ENCODE results near the gene CHST9.
"Not testable (repeated sequence)": the region's sequence is repeated elsewhere in the genome, so short reads cannot be mapped to it uniquely, and the experiment has no call there.

The CHST9 gene, protein sequence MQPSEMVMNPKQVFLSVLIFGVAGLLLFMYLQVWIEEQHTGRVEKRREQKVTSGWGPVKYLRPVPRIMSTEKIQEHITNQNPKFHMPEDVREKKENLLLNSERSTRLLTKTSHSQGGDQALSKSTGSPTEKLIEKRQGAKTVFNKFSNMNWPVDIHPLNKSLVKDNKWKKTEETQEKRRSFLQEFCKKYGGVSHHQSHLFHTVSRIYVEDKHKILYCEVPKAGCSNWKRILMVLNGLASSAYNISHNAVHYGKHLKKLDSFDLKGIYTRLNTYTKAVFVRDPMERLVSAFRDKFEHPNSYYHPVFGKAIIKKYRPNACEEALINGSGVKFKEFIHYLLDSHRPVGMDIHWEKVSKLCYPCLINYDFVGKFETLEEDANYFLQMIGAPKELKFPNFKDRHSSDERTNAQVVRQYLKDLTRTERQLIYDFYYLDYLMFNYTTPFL

DNA sequence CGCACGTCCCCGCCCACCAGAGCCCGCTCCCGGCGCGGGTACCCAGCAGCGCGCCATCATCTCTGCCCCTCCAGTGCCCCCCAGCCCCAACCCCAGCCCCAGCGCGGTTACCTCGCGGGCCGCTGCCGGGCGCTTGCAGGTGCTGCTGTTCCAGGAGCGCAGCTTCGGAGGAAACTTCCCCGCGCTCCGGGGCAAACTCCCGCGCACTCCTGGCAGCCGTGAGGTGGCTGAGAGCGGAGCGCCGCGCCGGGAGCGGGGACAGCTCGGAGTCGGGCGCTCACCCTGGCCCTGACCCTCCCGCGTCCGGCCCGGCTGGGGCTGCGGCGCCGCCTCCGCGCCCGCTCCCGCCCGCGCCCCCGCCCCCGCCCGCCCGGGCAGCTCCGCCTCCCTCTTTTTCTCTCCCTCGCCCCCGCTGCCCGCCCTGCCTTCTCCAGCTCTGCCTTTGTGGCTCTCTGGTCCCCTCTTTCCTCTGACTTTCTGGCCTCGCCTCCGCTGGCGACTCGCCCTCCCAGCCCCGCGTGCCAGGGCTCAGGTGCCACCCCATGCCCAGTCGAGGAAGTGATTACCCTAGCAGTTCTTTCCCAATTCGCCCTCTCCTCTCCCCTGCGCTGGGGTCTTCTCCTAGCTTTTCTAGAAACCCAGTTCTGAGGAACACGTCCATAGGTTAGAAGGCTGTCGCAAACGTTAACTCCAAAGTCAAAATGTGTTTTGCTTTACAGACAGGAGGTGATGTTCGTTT is at the start of gene CHST9:
TSS of gene CHST9 (minus strand) at position 284 of the 739 bp plus-strand sequence. CDS start 42,499 bp downstream, outside the sequence.
- no peak for DNase-seq (ENCODE audit: low spot score)

DNA sequence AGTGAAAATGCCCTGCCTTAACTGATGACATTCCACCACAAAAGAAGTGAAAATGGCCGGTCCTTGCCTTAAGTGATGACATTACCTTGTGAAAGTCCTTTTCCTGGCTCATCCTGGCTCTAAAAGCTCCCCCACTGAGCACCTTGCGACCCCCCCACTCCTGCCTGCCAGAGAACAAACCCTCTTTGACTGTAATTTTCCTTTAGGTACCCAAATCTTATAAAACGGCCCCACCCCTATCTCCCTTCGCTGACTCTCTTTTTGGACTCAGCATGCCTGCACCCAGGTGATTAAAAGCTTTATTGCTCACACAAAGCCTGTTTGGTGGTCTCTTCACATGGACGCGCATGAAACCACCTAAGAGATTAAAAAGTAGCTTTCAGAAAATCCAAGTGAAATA is 47.2 kb upstream of the CHST9 start:
- DNase-seq (ENCODE audit: low spot score): not testable (repeated sequence)

DNA sequence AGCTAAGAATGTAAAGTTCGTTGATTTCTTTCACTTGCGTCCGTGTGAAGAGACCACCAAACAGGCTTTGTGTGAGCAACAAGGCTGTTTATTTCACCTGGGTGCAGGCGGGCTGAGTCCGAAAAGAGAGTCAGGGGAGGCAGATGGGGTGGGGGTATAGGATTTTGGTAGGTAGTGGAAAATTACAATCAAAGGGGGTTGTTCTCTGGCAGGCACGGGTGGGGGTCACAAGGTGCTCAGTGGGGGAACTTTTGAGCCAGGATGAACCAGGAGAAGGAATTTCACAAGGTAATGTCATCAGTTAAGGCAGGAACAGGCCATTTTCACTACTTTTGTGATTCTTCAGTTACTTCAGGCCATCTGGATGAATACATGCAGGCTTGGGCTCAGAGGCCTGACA is 46.6 kb upstream of the CHST9 start:
- DNase-seq (ENCODE audit: low spot score): not testable (repeated sequence)

DNA sequence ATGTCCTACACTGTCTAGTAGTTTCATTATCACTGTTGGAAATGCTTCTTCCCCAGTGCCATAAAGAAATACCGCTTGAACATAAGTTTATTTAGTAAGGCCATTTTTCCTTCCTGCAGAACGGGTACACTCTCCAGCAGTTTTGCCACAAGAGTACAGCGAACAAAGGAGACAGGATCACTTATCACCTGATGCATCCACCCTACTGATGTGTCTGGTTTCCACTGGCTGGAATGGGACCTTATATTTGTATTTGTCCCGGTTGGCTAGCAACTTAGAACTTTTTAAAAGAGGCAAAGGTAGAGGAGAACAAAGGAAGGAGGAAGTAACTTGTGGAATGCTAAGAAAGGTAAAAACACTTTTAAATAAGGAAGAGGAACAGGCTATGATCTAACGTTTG is 46.1 kb upstream of the CHST9 start:
- not testable (repeated sequence) for DNase-seq (ENCODE audit: low spot score)

DNA sequence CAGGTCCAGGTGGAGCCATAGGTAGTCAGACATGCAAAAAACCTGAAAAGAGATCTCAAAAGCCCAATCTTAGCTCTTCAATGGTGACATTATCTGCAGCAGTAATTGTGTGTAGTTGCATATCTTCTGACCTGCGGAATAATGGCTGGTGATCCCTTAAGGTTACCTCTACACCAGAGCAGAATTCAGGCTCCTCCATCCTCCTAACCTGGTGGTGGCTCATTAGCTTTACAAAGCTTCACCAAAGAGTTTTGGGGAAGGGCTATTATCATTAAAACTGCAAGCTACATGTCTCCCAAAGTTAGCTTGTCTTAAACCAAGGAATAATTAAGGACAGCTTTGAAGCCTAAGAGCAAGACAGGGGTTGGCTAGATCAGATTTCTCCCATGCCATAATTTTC is 42.6 kb upstream of the CHST9 start:
- no peak for DNase-seq (ENCODE audit: low spot score)

DNA sequence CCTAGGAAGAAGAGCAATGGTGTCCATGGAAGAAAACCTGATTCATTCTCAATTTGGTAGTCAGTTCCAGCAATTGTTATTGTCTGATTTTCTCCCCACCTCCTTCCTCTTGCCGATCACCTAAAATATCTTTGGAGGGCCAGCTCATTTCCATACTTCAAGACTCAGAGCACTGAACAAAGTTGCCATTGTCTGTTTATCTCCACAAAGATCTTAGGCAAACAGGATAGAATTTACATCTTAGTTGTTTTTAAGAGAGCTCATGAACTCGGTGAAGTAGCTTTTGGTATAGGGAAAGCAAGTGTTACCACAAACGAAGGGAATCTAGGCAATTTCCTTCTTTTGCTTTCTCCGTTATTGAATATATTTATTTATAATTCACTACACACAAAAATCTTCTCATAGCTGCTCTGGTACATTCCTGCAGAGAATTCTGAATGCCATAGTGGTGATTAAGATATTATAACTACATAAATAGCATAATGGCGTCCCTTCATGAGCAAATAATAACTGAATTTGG is 41.5 kb upstream of the CHST9 start:
- no peak for DNase-seq (ENCODE audit: low spot score)

DNA sequence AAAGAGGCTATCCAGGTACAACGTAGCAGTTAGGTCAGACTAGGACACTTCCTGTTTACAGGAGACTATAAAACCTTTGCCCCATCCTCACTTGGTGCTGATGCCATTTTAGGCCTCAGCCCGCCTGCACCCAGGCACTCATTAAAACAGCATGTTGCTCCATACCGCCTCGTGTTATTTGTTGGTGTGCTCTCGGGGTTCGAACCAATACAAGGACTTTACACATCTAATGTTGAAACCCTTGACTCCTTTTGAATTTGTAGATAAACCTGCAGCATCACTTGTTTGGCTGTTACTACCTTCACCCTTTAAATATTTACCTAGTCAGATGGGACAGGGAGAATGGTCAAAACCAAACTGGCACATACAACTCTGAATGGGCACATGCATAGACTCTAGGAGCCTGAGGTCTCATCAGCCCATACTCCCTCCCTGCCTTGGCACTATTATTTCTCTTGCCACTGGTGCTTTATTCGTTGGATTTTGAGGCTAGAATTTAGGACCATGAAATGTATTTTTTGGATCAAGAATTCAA is 40.9 kb upstream of the CHST9 start:
- no peak for DNase-seq (ENCODE audit: low spot score)

DNA sequence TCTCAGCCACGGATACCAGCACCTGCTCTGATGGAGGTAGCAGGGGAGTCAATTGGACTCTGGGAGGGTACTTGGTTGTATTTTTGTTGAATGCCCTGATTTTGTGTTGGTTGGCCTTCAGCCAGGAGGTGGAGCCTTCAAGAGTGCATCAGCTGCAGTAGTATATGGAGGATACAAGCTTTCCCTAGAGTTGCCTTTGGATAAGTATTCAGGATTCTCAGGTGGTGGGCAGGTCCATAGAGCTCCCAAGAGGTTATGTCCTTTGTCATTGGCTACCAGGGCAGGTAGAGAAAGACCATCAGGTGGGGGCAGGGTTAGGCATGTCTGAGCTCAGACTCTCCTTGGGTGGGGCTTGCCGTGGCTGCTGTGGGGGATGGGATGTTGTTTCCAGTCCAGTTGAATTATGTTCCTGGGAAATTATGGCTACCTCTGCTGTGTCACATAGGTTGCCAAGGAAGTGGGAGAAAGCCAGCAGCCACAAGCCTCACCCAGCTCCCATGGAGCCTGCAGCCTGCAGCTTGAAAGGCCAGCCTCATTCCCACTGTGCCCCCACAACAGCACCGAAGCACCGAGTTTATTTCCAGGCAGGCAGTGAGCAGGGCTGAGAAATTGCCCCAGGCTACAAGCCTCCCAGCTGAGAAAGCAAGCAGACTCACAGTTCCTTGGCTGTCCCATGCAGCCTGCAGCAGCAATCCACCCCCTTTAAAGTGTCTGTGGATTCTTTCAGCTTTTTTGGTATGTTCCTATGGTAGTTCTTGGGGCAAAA is 38.6 kb upstream of the CHST9 start:
- no peak for DNase-seq (ENCODE audit: low spot score)

DNA sequence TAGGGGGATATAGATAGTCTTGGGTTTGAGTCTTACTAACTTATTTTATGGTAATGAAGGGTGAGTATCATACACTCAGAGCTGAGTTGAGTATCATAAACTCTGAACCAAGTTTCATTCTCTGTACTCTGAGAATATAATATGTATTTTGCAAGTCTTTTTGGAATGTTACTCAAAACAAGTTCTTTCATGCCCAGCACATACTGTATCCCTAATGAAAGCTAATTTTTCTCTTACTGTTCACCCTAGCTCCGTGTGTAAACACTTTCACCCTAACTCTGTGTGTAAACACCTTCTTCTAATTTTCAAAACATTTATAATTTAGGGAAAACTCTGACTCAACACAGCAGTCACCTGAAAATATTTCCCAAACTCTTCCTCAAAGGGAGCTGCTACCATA is 29.7 kb upstream of the CHST9 start:
- no peak for DNase-seq (ENCODE audit: low spot score)

DNA sequence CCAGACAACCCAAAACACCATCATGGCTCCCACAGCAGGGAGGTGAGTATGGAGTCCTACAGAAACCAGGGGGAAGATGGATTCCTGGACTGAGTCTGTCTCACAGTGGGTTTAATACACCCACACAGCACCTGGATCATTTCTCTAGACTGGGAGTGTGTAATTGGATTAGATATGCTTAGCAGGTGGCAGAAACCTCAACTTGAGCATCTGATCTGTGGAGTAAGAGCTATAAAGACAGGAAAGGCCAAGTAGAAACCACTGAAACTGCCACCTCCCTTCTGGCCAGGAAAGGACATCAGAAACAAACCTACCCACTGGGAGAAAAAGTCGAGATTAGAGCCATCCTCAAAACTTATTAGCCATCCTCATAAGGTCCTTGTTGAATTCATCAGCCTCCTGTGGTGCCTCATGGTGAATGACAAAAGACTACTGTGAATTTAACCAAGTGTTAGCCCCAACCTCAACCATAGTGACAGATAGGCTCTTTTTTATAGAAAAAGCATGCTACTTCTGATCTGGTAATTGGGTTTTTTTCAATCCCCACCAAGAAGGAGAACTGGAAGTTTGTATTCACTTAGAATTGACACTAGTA is 28.1 kb upstream of the CHST9 start:
- no peak for DNase-seq (ENCODE audit: low spot score)

DNA sequence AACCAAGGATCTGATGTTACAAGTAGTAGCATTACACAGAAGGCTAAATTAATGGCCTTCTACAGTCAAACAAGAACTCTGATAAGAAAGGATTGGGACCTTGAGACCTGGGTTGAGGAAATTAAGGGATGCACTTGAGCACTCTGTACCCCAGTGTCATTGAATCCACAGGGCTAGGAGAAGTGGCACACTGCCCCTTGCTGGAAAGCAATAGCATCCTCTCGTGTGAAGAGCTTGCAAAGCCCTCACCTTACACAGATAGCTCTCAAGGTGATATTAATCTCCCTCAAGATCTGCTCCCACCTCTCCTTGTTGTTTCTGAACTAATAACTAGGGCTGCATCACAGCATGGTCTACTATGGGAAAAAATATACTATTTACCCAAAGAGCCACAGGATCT is 26.5 kb upstream of the CHST9 start:
- DNase-seq (ENCODE audit: low spot score): no peak

DNA sequence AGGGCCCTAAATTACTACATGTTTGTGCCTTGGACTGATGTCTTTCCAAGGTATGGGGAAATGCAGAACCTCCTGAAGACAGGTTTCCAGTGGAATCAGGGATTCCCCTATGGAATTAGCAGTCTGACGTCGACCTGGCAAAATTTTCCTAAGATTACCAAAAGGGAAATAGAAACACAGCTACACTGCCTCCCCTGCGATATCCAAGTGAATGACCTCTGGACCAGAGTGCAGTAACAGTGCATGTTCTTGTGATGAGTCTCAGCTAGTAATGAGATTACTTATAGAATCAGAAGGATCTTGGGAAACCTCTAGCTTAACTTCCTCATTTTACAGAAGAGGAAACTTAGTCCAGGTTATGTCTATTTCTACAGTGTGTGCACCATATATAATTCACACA is 21.3 kb upstream of the CHST9 start:
- DNase-seq (ENCODE audit: low spot score): no peak

DNA sequence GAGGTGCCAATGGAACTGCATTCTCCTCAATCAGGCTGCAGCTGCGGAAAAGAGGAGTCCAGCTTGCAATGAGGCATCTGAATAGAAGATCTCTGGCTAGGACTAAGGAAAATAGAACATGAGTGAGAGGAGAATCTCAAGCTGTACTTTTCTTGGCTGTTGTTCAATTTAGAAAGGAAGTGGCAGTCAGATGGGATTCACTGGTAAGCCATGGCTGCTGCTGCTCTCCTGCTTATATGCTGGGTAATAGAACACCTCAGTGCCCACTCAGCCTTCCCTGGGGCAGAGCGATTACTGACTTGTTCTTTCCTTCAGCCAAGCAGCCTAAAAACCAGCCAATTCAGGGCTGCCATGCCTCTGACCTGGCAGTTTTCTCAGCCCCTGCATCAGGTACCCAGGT is 17.6 kb upstream of the CHST9 start:
- DNase-seq (ENCODE audit: low spot score): no peak

DNA sequence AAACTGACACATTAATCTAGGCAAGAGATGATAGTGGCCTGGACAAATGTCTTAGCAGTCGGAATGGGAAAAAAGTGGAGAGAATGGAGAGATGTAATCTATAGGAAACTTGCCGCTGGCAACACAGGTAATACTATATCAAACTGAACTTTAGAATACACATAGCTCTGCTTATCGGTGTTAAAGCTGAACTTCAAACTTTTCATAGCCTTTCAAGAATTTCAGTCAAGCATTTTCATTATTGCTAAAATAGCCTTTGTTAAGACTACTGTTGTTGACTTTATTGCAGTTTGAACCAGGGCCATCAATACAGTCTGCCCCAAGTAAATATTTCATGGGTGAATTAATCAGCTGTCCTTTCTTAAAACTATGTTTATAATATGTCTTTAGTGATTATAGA is 12.9 kb upstream of the CHST9 start:
- no peak for DNase-seq (ENCODE audit: low spot score)

DNA sequence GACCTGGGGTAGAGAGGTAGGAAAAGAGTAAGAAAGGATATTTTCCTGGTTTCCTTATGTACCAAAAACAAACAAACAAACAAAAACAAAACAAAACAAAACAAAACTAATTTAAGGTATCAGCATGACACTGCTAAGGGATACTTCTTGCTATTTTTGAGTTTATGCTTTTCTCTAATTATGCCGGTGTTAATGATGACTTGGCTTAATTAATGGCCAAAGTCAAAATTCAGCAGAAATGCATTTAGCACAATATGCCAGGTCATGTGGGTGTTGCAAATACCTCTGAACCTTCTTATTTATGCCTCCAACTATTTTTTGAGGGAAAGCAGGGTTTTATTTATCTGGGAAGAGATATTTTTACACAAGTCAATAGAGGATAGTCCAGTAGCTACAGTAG is 3.2 kb upstream of the CHST9 start:
- DNase-seq (ENCODE audit: low spot score): no peak

DNA sequence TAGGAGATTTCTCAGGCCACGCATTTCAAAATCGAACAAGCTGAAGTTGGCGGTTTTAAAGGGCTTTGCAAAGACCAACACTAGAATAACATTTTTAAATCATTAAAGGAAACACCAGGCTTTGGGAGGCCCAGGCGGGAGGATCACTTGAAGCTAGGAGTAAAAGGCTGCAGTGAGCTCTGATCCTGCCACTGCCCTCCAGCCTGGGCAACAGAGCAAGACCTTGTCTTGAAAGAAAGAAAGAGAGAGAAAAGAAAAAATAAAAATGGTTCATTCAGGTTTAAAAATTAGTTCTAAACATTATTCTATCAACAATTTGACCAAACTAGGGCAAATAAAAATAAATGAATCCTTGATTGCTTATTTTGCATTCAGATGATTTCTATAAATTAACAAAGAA is 789 bp upstream of the CHST9 start:
- DNase-seq (ENCODE audit: low spot score): no peak

DNA sequence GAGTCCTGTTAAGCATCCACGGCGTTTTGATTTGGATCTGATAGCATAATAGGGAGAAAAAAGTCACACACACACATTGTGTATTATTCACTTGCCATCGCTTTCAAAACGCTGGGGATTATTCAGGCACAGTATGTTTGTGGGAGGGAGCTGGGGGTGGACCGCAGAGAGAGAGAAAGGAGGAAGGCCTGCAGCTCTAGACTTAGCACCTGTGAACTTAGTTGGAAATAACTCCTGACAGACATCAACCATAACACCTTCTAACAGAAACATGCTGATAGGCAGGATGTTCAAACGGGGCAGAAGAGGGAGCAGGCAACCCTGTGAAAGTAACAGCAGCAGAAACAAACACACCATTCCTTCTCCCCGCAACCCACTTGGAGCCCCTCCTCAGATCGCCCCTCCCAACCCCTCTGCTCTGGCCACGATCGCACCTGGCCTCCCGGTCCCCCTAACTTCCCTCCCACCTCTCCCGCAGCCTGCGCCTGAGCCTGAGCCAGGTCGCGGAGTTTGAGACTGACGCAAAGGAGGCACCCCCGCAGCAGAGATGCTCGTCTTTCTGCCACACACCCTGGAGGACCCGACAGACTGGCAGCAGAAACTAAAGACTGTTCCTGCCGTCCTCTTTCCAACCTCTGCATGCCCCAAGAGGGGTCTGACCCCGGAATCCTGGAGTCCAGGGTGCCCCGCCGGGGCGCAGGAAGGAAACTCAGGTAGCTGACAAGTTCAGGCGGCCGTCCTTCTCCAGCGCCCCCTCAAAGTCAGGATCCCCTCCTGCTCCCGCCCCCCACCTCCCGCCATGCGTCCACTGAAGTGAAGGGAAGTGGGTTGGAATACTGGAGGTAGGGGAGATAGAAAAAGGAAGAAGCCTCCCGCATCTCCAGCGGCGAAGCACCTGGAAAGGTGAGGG is 738 bp downstream of the CHST9 start:
- no peak for DNase-seq (ENCODE audit: low spot score)

DNA sequence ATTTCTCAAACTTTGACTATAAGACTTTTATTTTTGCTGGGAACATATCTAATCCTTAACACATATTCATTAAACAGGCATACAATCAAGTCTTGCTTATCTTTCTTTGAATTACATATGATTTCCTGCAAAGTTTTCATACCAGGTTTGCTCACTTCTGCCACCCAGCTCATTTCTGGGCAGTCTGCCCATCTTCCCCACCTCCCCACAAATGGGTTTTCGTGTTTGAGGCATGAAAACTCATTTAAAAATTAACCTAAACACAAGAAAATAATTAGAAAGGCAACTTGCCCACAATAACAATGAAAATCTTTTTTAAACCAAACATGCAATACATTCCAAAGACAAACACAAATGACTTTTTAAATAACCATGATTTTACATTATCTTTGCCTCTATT is 3.4 kb downstream of the CHST9 start:
- no peak for DNase-seq (ENCODE audit: low spot score)

DNA sequence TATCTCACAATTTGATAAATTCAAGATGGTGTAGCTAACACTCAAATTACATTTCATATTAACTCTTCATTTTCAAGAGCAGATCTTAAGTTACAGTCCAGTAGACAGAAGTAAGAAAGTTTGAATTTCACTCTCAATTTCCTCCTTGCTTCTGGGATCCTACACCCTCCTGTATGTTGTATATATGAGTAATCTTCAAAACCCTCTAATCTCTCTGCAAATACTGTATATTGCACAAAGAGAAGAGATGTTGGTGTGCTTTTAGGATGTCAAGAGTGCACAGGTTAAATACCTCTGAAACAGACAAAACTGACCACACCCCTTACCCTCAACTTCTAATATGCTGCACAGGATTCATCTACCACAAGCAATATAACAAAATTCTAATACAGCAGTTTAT is 6.7 kb downstream of the CHST9 start:
- DNase-seq (ENCODE audit: low spot score): no peak

DNA sequence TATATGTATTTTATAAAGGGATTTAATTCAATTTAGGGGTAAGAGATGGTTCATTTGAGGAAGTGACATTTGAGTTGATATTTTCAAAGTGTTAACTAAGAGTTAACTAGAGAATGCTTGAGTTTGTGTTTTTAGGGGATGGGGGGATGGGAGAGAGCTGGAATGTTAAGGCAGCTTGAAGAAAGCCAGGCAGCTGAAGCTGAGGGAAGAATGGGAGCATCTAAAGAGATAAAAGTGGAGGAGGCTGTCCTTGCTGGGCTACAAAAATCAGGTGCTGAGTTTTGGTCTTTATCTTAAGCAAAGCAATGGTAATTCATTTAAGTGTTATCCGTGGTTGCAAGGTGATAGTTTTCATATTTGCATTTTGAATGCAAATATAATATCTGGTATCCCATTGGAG is 9.2 kb downstream of the CHST9 start:
- DNase-seq (ENCODE audit: low spot score): no peak

DNA sequence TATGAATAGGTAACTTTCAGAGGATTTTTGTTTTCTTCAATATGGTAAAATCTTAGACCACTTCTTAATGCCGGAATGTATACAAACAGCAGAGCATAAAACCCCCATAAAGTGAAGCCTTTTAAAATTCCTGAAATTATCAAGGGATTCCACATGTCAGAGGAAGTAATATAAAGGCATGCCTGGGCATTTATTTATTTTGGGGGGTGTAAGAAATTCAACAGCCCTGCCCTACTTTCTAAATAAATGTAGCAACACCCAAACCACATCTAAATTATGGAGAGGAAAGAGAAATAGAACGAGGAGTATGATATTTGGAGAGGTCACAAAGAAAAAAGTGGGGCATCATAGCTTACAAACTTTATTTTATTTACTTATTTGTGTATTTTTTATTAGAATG is 9.9 kb downstream of the CHST9 start:
- DNase-seq (ENCODE audit: low spot score): no peak
